Psoas muscle (tissue), 8 donors: ENCODE data around the gene BRPF1. TPM values are rescaled to one million over a fixed set of nuclear protein-coding genes. Genes with fewer than 3 reads are reported as not detected.

ENCODE experiments used
- ATAC-seq, 4 donors: fragments of 200-7000 bp; cut with Tn5 transposase; one replicate each; pipeline ENCODE4 v1.9.1; 2020; ENCODE audit warnings: moderate library complexity in 3 of 4, mild to moderate bottlenecking in 2 of 4
- DNase-seq, 2 donors: peaks; one replicate each; pipeline ENCODE4 v3.0.0-alpha.2; 2020
- H3K27ac ChIP-seq: fragments of 200-600 bp; one replicate; pipeline ENCODE4 v1.8.0; 2022
- H3K27me3 ChIP-seq, 3 donors: fragments of 200-600 bp in 1 of 3; one replicate each; pipeline versions ENCODE4 v1.6.1 to v1.8.0; 2013 to 2022; ENCODE audit warnings: low read length in 2 of 3, mild to moderate bottlenecking in 2 of 3, moderate library complexity in 1 of 3; ENCODE audit not compliant: insufficient read depth in 3 of 3
- H3K36me3 ChIP-seq, 2 donors: fragments of 200-600 bp in 1 of 2; one replicate each; pipeline versions ENCODE4 v1.6.1 to v1.8.0; 2013 to 2022; ENCODE audit warnings: low read depth in 1 of 2, mild to moderate bottlenecking in 1 of 2, moderate library complexity in 1 of 2; ENCODE audit not compliant: insufficient read depth in 1 of 2
- H3K4me1 ChIP-seq: fragments of 200-600 bp; one replicate; pipeline ENCODE4 v1.8.0; 2022
- H3K4me3 ChIP-seq: fragments of 200-600 bp; one replicate; pipeline ENCODE4 v1.8.0; 2022; ENCODE audit warnings: mild to moderate bottlenecking
- H3K9me3 ChIP-seq: fragments of 200-600 bp; one replicate; pipeline ENCODE4 v1.8.0; 2022
- WGBS, 3 donors: extraction: QIAGEN DNeasy Blood & Tissue Kit; methylation state at CpG; one replicate each; pipeline versions ENCODE4 v1.1.6 to v1.1.7; 2013; 5-methylcytosine and 5-hydroxymethylcytosine counted together
- intact Hi-C, 2 donors: fragments of 100-400 bp; cut with DNase I; formaldehyde crosslinking; loops; one replicate each; pipeline versions ENCODE4 v1.11.0 to v1.14.2; 2022
- long read RNA-seq, 2 donors: library from polyadenylated mRNA; unstranded; transcript quantifications; one replicate each; pipeline ENCODE4 v2.0.0, GENCODE V29; 2021
- polyA plus RNA-seq, 3 donors: library from polyadenylated mRNA; stranded (reverse); fragments of 200-250 nt; gene quantifications; one replicate each; pipeline ENCODE4 v1.2.3, GENCODE V29; 2013
- total RNA-seq, 4 donors: library from RNA; stranded (reverse); fragmentation: NEBNext Ultra II Directional in 2 of 4; extraction: Animal tissue kit (Norgen Biotek cat#: 25700) in 2 of 4; gene quantifications; one replicate each; pipeline versions ENCODE4 v1.2.1 to v1.2.4, GENCODE V29; 2021 to 2023
- TF ChIP-seq, protein P1 (sequence below): fragments of 200-600 bp; IDR thresholded peaks from one replicate; pipeline ENCODE4 v1.8.0; 2022; ENCODE audit warnings: antibody characterized with exemption
- donor health status: healthy with polysubstance abuse.
- donor health status: DM: no; HTN: no; CAD: no; lungs with moderate emphysema.
- donor health status: Bipolar disorder and iron deficiency.
- donor health status: healthy.
- donor health status: DM: yes; HTN: yes; CAD: no.
- donor health status: DM: no; HTN: no; CAD: no.
- donor health status: DM: no; HTN: no; CAD: no.
- donor health status: DM: yes; HTN: yes; CAD: no.

BRPF1 gene, protein sequence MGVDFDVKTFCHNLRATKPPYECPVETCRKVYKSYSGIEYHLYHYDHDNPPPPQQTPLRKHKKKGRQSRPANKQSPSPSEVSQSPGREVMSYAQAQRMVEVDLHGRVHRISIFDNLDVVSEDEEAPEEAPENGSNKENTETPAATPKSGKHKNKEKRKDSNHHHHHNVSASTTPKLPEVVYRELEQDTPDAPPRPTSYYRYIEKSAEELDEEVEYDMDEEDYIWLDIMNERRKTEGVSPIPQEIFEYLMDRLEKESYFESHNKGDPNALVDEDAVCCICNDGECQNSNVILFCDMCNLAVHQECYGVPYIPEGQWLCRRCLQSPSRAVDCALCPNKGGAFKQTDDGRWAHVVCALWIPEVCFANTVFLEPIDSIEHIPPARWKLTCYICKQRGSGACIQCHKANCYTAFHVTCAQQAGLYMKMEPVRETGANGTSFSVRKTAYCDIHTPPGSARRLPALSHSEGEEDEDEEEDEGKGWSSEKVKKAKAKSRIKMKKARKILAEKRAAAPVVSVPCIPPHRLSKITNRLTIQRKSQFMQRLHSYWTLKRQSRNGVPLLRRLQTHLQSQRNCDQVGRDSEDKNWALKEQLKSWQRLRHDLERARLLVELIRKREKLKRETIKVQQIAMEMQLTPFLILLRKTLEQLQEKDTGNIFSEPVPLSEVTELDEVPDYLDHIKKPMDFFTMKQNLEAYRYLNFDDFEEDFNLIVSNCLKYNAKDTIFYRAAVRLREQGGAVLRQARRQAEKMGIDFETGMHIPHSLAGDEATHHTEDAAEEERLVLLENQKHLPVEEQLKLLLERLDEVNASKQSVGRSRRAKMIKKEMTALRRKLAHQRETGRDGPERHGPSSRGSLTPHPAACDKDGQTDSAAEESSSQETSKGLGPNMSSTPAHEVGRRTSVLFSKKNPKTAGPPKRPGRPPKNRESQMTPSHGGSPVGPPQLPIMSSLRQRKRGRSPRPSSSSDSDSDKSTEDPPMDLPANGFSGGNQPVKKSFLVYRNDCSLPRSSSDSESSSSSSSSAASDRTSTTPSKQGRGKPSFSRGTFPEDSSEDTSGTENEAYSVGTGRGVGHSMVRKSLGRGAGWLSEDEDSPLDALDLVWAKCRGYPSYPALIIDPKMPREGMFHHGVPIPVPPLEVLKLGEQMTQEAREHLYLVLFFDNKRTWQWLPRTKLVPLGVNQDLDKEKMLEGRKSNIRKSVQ (N-terminal part only)
- 10 to 100 TPM in 3 of 4 donors, 1 to 10 TPM in 1; 9.9 to 16.1 (median 12.5) TPM for total RNA-seq
- polyA plus RNA-seq: 1 to 10 TPM; 6.8 to 9.8 (median 9.0) TPM
- long read RNA-seq, donor 1, partial matches to known transcripts: 0 of 2 reads
- long read RNA-seq, donor 1, other reads (novel, unspliced or antisense): 2 of 2 reads
- long read RNA-seq, donor 2, full-length matches to known transcripts: 6 of 29 reads
- long read RNA-seq, donor 2, partial matches to known transcripts: 16 of 29 reads
- long read RNA-seq, donor 2, other reads (novel, unspliced or antisense): 7 of 29 reads

GRCh38 chr3:9731206-9732079, at the start of gene BRPF1:
TSS of gene BRPF1 (plus strand) at chr3:9731735. CDS start at chr3:9734141, 2,406 bp downstream.
- Histone ChIP-seq H3K36me3 (peaks cover 0 to 27% of the 10 kb centered on the region in 2 donors), H3K4me3 (peak within 1 kb of the TSS; percentile 95), H3K9me3 (no peaks in the 10 kb centered on the region), H3K27me3 (no peaks in the 10 kb centered on the region), H3K4me1 (peaks cover 17% of the 10 kb centered on the region), H3K27ac (peak within 1 kb of the TSS; percentile 100)
- ATAC-seq: peak; percentile 97 to 98 (median 98)
- intact Hi-C loops: loop anchor here in 1 of 2 donors (1.0 kb wide), 1 partner anchor 18 kb away; the partner anchor contains the start of gene OGG1
- peak; percentile 100 for DNase-seq
- TF ChIP-seq, protein P1, sequence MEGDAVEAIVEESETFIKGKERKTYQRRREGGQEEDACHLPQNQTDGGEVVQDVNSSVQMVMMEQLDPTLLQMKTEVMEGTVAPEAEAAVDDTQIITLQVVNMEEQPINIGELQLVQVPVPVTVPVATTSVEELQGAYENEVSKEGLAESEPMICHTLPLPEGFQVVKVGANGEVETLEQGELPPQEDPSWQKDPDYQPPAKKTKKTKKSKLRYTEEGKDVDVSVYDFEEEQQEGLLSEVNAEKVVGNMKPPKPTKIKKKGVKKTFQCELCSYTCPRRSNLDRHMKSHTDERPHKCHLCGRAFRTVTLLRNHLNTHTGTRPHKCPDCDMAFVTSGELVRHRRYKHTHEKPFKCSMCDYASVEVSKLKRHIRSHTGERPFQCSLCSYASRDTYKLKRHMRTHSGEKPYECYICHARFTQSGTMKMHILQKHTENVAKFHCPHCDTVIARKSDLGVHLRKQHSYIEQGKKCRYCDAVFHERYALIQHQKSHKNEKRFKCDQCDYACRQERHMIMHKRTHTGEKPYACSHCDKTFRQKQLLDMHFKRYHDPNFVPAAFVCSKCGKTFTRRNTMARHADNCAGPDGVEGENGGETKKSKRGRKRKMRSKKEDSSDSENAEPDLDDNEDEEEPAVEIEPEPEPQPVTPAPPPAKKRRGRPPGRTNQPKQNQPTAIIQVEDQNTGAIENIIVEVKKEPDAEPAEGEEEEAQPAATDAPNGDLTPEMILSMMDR: no peak
- WGBS, 3 donors: 0 to 1% (median 1%) methylated on average over 66 to 88 of the region's 88 CpGs

GRCh38 chr3:9682096-9682495, 49.4 kb upstream of the BRPF1 start:
- no peak overlapping the region for H3K4me3 ChIP-seq
- TF ChIP-seq, protein P1: no peak
- ATAC-seq: no peak
- no peaks in the 10 kb centered on the region for H3K4me1 ChIP-seq
- intact Hi-C loops: no loop called here
- H3K27me3 ChIP-seq: no peaks in the 10 kb centered on the region
- WGBS, 3 donors: 84 to 93% (median 87%) methylated on average over 6 of the region's 6 CpGs
- no peaks in the 10 kb centered on the region for H3K9me3 ChIP-seq
- no peak for DNase-seq
- H3K36me3 ChIP-seq: peaks cover 22 to 100% of the 10 kb centered on the region in 2 donors
- no peak overlapping the region for H3K27ac ChIP-seq

DNA sequence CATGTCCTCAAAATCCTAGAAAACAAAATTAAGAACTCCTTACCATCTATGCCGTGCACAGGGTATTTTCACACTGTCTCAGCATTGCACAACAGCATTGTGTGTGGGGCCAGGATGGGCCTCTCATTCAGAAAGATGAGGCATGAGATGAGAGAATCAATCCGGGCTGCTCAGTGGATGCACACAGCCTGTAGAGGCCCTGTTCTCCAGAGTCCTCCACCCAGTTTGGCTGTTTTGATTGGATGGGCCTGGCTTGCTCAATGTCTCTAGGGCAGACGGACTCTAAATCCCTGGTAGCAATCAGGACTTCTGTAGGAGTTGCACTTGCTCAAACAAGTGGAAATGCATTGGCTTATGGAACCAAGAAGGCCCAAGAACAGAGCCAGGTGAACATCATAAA, 48.1 kb upstream of the BRPF1 start:
- Histone ChIP-seq H3K27me3 (no peaks in the 10 kb centered on the region), H3K36me3 (peaks cover 20 to 100% of the 10 kb centered on the region in 2 donors), H3K27ac (no peak overlapping the region), H3K4me3 (no peak overlapping the region), H3K4me1 (no peaks in the 10 kb centered on the region), H3K9me3 (no peaks in the 10 kb centered on the region)
- TF ChIP-seq, protein P1: no peak
- no peak for DNase-seq
- 89 to 91% (median 89%) methylated on average over 3 of the region's 3 CpGs for WGBS, 3 donors
- no peak for ATAC-seq
- intact Hi-C loops: no loop called here
